ENCODE measurements around the gene CORO7. TPM values are rescaled to one million over a fixed set of nuclear protein-coding genes. Genes with fewer than 3 reads are reported as not detected.
A peak's percentile ranks its signal among the peaks of the same experiment; 100 is the strongest.

CORO7 gene
- total RNA-seq, 1 donor from 2014 or later: 101 TPM

DNA sequence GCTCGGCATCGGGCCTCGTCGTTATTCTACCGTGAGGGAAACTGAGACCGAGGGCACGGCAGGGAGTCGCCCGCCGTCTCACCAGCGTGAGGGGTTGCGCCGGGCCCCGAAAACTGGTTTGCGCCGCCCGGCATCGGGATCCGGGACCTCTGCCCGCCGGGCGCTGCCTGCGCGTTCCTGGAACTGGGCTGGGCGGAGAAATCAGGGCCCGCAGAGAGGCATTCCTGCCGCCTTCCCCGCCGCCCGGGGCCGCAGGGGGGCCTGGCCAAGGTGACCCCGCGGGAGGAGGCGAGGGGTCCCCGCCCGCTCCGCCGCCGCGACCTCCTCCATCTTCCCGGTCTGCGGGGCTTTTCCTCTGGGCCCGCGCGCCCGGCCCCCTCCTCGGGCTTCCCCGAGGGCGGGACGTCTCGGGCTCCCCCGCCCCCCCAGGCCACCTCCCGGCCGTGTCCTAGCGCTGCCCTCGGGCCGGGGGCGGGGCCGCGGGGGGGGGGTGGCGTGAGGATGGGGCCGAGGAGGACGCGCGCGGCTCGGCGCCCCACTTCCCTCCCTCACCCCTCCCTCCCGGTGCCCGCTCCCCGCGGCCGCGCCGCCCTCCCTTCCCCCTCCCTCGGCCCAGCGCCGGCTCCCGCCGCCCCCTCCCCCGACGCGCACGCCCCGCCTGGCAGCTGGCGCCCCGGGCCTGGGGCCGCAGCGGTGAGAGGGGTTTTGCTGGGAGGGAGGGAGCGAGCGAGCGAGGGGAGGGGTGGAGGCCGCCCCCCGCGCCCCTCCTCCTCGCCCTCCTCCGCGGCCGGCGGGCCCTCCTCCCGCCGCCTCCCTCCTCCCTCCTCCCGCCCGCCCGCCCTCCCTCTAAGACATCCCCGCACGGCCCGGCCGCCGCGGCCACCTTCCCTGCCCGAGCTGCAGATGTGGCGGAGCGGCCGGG is 100.9 kb downstream of the CORO7 start, which contains the start of gene GLIS2:
GLIS2 (plus strand) TSS at position 882 of the 922 bp plus-strand sequence. CDS start 16,214 bp downstream, outside the sequence.
- intact Hi-C loops (cut with micrococcal nuclease): loop anchor here (1.0 to 2.0 kb wide), 2 partner anchors 8 to 15 kb away; no protein-coding TSS in a partner anchor
- H3K4me3 Mint-ChIP-seq (ENCODE audit: low read depth): peak within 1 kb of the TSS; percentile 93
- no peak for DNase-seq (ENCODE audit: low spot score)
- peaks cover 6% of the 10 kb centered on the region for H3K4me1 Mint-ChIP-seq (ENCODE audit: low read depth)
- H3K27me3 Mint-ChIP-seq (ENCODE audit: low read depth): peaks cover 18% of the 10 kb centered on the region
- no peaks in the 10 kb centered on the region for H3K9me3 Mint-ChIP-seq
- peaks cover 3% of the 10 kb centered on the region for H3K36me3 Mint-ChIP-seq (ENCODE audit: low read depth)
- no peak within 1 kb of the TSS for H3K27ac Mint-ChIP-seq

DNA sequence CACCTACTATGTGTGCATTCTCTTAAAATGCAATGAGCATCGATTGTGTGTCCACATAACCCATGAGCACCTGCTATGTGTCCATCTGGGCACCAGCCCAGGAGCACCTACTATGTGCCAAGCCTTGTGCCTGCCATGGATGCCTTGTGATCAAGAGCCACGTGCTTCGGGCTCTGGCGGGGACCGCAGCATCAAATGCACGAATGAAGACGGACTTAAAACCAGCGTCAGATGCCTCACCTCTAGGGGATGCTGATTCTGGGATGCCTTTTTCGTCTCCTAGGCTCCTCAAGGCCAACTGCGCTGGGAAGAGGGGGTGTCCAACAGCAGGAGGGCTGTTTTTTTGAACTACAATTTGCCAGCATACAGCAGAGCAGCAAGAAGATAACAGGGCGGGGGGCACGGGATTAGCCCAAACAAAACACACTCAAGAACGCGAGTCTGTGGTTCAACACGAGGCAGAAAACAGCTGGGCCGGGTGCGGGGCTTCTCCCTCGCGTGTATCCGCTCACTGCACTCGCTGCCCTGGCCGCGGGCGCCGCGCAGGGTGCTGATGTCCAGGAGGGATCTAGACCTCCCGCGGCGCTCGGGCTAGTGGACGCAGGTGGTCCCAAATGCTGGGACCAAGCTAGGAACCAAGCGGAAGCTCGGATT is 101.7 kb downstream of the CORO7 start:
- no peak for DNase-seq (ENCODE audit: low spot score)
- peak overlapping the region; percentile 87 for H3K27ac Mint-ChIP-seq
- peaks cover 3% of the 10 kb centered on the region for H3K36me3 Mint-ChIP-seq (ENCODE audit: low read depth)
- intact Hi-C loops (cut with micrococcal nuclease): loop anchor here (1.0 kb wide), 1 partner anchor 7 kb away; no protein-coding TSS in a partner anchor
- H3K9me3 Mint-ChIP-seq: no peaks in the 10 kb centered on the region
- H3K4me1 Mint-ChIP-seq (ENCODE audit: low read depth): peaks cover 6% of the 10 kb centered on the region
- peaks cover 18% of the 10 kb centered on the region for H3K27me3 Mint-ChIP-seq (ENCODE audit: low read depth)
- peak overlapping the region; percentile 93 for H3K4me3 Mint-ChIP-seq (ENCODE audit: low read depth)

DNA sequence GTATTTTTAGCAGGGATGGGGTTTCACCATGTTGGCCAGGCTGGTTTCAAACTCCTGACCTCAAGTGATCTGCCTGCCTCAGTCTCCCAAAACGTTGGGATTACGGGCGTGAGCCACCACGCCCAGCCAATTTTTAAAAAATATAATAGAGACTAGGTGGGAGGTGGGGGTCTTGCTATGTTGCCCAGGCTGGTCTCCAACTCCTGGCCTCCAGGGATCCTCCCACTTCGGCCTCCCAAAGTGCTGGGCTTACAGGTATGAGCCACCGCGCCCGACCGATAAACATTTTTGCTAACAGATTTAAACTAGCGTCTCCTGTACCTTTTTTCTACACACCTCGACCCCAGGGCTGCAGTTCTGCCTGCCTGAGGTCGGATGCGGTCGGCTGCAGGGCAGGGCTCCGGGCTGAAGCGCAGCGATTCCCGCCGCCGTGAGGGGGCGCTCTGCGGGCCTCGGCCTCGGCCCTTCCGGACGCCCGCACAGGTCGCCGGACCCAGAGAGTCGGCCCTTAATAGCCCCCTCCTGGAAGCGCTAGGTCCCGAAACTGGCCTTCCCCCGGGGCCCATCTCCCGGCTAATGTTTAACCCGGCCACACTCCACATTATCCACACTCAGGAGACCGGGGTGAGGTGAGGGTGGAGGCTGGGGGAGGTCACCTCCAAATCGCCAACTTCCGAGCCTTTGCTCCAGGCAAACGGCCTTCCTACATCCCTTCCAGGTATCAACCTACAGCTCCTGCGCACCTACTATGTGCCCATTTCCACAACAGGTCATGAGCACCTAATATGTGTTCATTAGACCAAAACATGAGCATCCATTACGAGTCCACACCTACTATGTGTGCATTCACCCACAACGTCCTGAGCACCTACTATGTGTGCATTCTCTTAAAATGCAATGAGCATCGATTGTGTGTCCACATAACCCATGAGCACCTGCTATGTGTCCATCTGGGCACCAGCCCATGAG is 102.5 kb downstream of the CORO7 start:
- DNase-seq (ENCODE audit: low spot score): no peak
- Mint-ChIP-seq H3K27ac (no peak overlapping the region), H3K4me3 (ENCODE audit: low read depth) (peak overlapping the region; percentile 93), H3K9me3 (no peaks in the 10 kb centered on the region), H3K4me1 (ENCODE audit: low read depth) (peaks cover 5% of the 10 kb centered on the region), H3K36me3 (ENCODE audit: low read depth) (peaks cover 3% of the 10 kb centered on the region), H3K27me3 (ENCODE audit: low read depth) (peaks cover 18% of the 10 kb centered on the region)
- intact Hi-C loops (cut with micrococcal nuclease): no loop called here

- peaks cover 12% of the 10 kb centered on the region for H3K27me3 Mint-ChIP-seq (ENCODE audit: low read depth)
- H3K4me3 Mint-ChIP-seq (ENCODE audit: low read depth): peak overlapping the region; percentile 10
- DNase-seq (ENCODE audit: low spot score): peak; percentile 55
- H3K27ac Mint-ChIP-seq: no peak overlapping the region
- intact Hi-C loops (cut with micrococcal nuclease): loop anchor here (1.0 kb wide), 1 partner anchor 20 kb away; no protein-coding TSS in a partner anchor
- peaks cover 5% of the 10 kb centered on the region for H3K9me3 Mint-ChIP-seq
- H3K36me3 Mint-ChIP-seq (ENCODE audit: low read depth): peaks cover 23% of the 10 kb centered on the region
- peaks cover 18% of the 10 kb centered on the region for H3K4me1 Mint-ChIP-seq (ENCODE audit: low read depth)
Measured at GRCh38 chr16:4309833-4310266, 106.5 kb downstream of the CORO7 start.

- H3K4me3 Mint-ChIP-seq (ENCODE audit: low read depth): peak overlapping the region; percentile 76
- H3K4me1 Mint-ChIP-seq (ENCODE audit: low read depth): peaks cover 15% of the 10 kb centered on the region
- peaks cover 20% of the 10 kb centered on the region for H3K36me3 Mint-ChIP-seq (ENCODE audit: low read depth)
- H3K27ac Mint-ChIP-seq: peak overlapping the region; percentile 45
- peaks cover 5% of the 10 kb centered on the region for H3K9me3 Mint-ChIP-seq
- no peak for DNase-seq (ENCODE audit: low spot score)
- intact Hi-C loops (cut with micrococcal nuclease): loop anchor here (1.0 kb wide), 1 partner anchor 21 kb away; no protein-coding TSS in a partner anchor
- H3K27me3 Mint-ChIP-seq (ENCODE audit: low read depth): peaks cover 6% of the 10 kb centered on the region
Measured at GRCh38 chr16:4309102-4309832, 107.1 kb downstream of the CORO7 start.

- H3K36me3 Mint-ChIP-seq (ENCODE audit: low read depth): peaks cover 24% of the 10 kb centered on the region
- intact Hi-C loops (cut with micrococcal nuclease): loop anchor here (1.0 kb wide), 3 partner anchors 8 to 53 kb away; partner anchors contain the start of gene TFAP4
- H3K9me3 Mint-ChIP-seq: peaks cover 5% of the 10 kb centered on the region
- peaks cover 18% of the 10 kb centered on the region for H3K4me1 Mint-ChIP-seq (ENCODE audit: low read depth)
- H3K27ac Mint-ChIP-seq: peak overlapping the region; percentile 97
- DNase-seq (ENCODE audit: low spot score): peak; percentile 96
- no peaks in the 10 kb centered on the region for H3K27me3 Mint-ChIP-seq (ENCODE audit: low read depth)
- H3K4me3 Mint-ChIP-seq (ENCODE audit: low read depth): peak overlapping the region; percentile 99
Measured at GRCh38 chr16:4307215-4308037, 109.0 kb downstream of the CORO7 start.

DNA sequence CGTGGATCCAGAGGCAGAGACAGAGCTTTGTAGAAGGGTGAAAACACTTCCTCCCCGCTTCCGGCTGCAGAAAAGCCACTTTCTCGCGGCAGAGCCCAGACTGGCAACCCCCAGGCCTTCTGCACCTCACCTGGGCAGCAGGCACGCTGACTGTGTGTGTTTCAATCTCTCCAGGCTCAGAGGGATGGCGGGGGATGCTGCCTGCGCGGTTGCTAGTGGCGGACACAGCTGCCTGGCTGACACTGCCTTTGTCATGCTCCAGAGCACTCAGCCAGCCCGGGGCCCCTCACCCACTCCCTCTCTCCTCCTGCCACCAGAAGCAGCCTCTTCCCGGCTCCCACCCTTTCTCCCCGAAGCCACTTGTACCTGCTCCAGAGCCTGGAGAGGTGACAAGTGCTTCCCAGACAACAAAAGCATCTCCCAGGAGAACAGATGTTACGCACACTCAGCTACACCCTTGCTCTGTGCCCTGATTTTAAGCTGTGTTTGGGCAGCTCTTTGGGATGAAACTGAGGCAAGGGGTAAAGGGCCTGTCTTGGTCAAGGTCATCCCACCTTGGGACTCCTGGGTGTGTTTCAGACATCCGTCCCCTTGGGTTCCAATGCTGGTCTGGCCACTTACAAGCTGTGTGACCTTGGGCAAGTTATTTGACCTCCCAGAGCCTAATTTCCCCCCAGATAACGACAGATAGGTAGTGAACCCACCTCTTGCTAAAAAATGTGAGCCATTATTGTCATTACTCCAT is 109.8 kb downstream of the CORO7 start:
- peaks cover 5% of the 10 kb centered on the region for H3K9me3 Mint-ChIP-seq
- H3K36me3 Mint-ChIP-seq (ENCODE audit: low read depth): peaks cover 26% of the 10 kb centered on the region
- peak overlapping the region; percentile 99 for H3K4me3 Mint-ChIP-seq (ENCODE audit: low read depth)
- H3K4me1 Mint-ChIP-seq (ENCODE audit: low read depth): peaks cover 18% of the 10 kb centered on the region
- intact Hi-C loops (cut with micrococcal nuclease): loop anchor here (1.0 kb wide), 3 partner anchors 9 to 52 kb away; partner anchors contain the start of gene TFAP4
- peak overlapping the region; percentile 97 for H3K27ac Mint-ChIP-seq
- DNase-seq (ENCODE audit: low spot score): no peak
- H3K27me3 Mint-ChIP-seq (ENCODE audit: low read depth): no peaks in the 10 kb centered on the region

Other genes starting within 250 kb of the CORO7 start
- gene SRL, start 174.5 kb downstream of the CORO7 start, total RNA-seq: not detected in 2 replicates
- gene TFAP4, start 143.6 kb downstream of the CORO7 start, total RNA-seq: 40.4 and 41.9 TPM in 2 replicates
- gene GLIS2, start 100.5 kb downstream of the CORO7 start, total RNA-seq: 2.1 and 2.5 TPM in 2 replicates
- 73.1 and 73.8 TPM in 2 replicates for gene PAM16, start 65.3 kb downstream of the CORO7 start, total RNA-seq
- 0.16 TPM in 1 of 2 replicates, not detected in the other for gene VASN, start 44.7 kb downstream of the CORO7 start, total RNA-seq
- 77.1 and 88.4 TPM in 2 replicates for gene DNAJA3, start 9.3 kb upstream of the CORO7 start, total RNA-seq
- gene NMRAL1, start 58.0 kb upstream of the CORO7 start, total RNA-seq: 30.7 and 35.2 TPM in 2 replicates
- 70.2 and 75.2 TPM in 2 replicates for gene HMOX2, start 59.8 kb upstream of the CORO7 start, total RNA-seq
- 46.0 and 47.9 TPM in 2 replicates for gene CDIP1, start 122.2 kb upstream of the CORO7 start, total RNA-seq
- 0.05 TPM in 1 of 2 replicates, not detected in the other for gene C16orf96, start 139.7 kb upstream of the CORO7 start, total RNA-seq
- 21.1 and 25.0 TPM in 2 replicates for gene UBALD1, start 198.3 kb upstream of the CORO7 start, total RNA-seq
- 124 TPM in 2 replicates for gene MGRN1, start 208.2 kb upstream of the CORO7 start, total RNA-seq